HG02870 (cell line): ENCODE results near the gene CAP1.
"Not testable (repeated sequence)": the region's sequence is repeated elsewhere in the genome, so short reads cannot be mapped to it uniquely, and the experiment has no call there.

Source experiments
- ATAC-seq: cut with Tn5 transposase; IDR thresholded peaks from one replicate; pipeline ENCODE4 v1.9.1; 2021; ENCODE audit warnings: mild to moderate bottlenecking, moderate library complexity; ENCODE audit not compliant: unreplicated experiment

CAP1 gene

GRCh38 chr1:40058097-40058452, 17.5 kb downstream of the CAP1 start:
- no peak for ATAC-seq

GRCh38 chr1:40058453-40059337, 18.2 kb downstream of the CAP1 start:
- no peak for ATAC-seq

DNA sequence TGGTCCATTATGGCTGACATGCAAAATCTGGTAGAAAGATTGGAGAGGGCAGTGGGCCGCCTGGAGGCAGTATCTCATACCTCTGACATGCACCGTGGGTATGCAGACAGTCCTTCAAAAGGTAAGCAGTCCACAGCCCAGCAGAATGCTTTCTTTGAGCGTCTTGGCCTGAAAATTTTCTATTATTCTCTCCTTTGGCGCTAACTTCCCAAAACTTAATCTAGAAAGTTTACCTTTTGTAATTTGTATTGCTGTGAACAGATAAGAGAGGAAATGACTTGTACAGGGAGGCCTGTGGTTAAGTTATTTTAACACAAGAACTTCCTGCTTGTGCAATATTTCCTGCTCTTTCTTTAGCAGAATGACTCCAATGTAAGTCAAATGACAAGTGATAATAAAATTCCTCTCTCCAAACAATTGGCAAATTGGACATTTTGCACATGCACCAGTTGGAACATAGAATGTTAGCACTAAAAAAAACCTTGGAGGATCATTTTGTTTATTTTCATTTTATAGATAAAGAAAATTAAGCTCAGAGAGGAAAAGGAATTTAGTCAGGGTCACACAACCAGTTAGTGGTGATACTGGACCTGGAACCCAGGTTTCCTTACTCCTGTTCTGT, 18.9 kb downstream of the CAP1 start:
- ATAC-seq: no peak

DNA sequence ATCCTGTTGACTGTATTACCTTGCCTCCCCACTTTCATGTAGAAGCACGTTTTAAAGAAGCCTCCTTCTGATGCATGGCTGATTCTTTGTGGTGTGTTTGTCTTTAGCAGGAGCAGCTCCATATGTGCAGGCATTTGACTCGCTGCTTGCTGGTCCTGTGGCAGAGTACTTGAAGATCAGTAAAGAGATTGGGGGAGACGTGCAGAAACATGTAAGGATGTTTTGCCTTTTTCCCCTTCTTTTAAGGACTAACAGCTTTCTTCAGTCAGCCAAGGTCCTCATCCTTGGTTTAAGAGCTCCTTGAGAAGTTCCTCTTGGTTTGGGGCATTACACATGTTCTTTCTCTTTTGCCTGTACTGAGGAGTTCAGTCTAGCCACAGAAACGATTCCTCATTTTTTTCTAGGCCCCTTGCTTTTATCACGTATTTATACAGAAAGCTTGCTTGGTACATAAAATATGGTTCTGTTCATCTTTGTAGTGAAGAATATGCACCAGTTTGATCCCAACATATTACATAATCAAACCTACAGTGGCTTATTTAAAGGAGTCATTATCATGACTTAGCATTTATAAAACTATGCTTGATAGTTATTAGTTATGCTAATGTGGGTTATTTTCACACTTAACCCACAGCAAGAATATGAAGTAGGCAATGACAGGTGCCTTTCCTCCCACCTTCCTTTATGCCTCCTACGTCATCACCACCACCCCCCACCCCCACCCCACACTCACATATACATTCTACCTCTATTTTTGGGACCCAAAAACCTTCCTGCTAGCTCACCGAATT, 19.6 kb downstream of the CAP1 start:
- no peak for ATAC-seq

GRCh38 chr1:40064797-40065499, 24.4 kb downstream of the CAP1 start:
- ATAC-seq: peak; percentile 63

DNA sequence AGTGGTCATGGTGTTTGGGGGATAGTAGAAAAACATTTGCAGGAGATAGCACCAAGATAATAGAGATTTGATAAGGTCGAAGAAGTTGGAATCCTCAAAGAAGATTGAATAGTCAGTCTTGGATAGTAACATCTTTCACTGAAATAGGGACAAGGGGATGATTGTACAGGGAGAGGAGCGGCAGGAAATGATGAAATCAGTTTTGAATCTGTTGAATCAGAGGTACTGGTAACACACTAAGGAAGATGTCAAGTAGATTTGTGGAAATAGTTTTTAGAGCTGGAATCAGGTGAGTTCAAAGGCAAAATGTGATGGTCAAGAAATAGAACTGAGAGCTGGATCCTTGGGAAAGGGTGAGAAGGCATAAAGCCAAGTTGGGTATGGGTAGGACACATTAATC, 26.5 kb downstream of the CAP1 start:
- ATAC-seq: no peak

- ATAC-seq: no peak
These were observed 27.3 kb downstream of the CAP1 start for GRCh38 chr1:40067851-40068250.

GRCh38 chr1:40072142-40072541, 31.6 kb downstream of the CAP1 start:
- ATAC-seq: no peak

DNA sequence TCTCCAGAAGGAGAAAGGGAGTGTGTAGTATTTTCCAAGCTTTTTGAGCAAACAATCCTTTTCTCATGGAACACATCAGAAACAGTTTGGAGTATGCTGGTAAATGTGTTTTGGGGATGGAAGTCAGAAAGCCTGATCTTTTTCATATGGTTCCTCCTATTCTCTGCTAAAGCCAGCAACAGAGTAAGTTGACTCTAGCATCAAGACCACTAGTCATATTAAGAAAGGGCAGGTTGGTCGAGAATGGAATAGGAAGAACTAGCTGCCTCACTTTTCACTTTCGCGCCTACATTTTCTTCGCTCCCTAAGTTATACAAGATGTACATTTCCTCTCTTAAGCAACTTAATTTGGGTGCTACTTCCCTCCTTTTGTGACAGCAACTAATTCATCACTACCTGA, 32.5 kb downstream of the CAP1 start:
- ATAC-seq: no peak

DNA sequence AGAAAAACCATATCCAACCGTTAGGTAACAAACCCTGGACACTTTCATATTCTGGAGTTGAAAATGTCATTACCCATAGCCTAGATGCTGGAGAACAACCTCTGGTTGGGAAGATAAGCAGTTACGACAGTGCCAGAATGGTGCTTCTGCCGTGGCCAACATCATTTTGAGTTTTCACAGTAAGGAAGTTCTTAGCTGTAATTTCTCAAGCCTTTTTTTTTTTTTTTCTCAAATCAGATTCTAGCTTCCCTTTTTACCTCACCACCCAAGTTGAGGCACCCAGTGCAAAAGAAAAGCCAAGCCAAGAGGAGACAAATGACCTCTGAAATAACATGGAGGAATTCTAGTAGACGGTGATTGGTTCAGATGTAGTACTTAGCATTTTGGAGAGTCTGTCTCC, 34.7 kb downstream of the CAP1 start:
- ATAC-seq: no peak

DNA sequence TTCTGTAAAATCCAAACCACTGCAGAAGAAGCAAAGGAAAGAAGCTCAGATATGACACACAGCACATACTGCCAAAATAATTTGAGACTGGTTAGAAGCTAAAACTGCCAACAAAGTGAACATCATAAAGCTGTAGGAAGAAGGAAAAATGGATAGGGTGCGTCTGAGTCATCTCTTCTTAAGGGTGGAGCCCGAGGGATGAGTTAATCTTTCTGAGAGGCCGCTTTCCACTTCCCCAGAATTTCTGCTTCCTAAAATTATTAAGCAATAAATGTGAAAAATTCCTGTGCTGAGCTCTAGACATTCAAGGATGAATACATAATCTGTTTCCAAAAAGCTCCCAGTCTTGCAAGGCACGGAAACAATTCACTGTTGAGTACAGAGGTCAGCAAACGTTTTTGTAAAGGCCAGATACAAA, 36.4 kb downstream of the CAP1 start:
- ATAC-seq: no peak

- no peak for ATAC-seq
These were observed 38.2 kb downstream of the CAP1 start for GRCh38 chr1:40078512-40079333.

- ATAC-seq: no peak
These were observed 39.4 kb downstream of the CAP1 start for GRCh38 chr1:40079774-40080400.

GRCh38 chr1:40081871-40082270, 41.3 kb downstream of the CAP1 start:
- ATAC-seq: no peak

DNA sequence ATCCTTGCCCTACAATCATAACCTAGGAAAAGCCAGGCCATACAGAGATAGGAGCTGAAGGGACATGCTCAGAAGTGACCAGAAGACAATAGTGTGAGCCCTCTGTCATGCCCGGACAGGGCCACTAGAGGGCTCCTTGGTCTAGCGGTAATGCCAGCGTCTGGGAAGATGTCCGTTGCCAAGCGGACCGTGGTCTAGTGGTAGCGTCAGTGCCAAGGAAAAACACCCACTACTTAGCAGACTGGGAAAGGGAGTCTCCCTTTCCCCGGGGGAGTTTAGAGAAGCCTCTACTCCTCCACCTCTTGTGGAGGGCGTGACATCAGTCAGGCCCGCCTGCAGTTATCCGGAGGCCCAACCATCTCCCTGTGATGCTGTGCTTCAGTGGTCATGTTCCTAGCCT, 44.2 kb downstream of the CAP1 start:
- ATAC-seq: not testable (repeated sequence)

DNA sequence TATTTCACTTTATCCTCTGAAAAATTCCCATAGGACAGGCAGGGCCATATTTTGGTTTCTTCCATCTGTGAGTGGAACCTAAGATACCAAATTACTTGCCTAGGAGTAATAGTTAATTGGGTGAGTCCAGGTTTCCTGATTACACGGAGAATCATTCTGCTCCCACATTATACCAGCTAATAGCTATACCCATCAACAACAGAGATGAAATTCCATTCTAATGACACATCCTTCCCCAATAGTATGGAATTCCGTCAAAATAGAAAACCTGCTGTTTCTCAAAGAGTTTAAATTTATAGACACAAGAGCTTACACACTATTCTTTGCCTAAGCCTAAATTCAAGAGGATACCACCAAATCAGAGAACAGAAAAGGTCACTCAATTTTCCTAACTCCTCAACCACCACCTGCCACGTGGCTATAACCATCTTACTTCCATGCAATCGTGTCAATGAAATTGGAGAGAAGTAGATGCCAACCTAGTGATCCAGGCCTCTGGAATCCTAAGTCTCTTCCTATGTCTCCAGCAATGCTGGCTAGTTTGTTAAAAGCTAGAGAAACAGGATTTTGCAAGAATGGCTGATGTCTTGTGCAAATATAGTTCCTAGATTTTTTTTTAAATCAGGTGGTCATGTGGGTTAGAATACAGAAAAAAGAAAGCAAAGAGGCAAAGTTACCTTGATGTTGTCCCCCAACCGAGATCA, 50.3 kb downstream of the CAP1 start:
- no peak for ATAC-seq

DNA sequence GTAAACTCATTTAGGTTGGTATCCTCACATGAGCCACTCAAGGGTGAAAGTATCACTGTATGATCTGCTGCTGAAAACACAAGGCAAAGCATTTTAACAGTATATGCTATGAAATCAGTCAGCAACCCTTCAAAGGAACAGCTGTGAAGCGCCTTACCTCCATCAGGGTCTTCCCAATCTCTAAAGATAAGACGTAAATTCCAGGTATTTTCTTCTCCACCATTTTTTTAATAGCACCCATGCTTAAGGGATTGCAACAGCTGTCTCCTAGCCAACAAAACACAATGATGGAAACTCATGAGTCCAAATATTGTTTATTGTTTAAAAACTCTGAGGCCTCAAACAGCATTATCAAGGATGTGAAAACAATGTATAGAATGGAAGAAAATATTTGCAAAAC, 51.7 kb downstream of the CAP1 start:
- ATAC-seq: no peak

- ATAC-seq: no peak
These were observed 52.4 kb downstream of the CAP1 start for GRCh38 chr1:40092706-40093639.
